ENCODE results near the gene BMP7.

DNA sequence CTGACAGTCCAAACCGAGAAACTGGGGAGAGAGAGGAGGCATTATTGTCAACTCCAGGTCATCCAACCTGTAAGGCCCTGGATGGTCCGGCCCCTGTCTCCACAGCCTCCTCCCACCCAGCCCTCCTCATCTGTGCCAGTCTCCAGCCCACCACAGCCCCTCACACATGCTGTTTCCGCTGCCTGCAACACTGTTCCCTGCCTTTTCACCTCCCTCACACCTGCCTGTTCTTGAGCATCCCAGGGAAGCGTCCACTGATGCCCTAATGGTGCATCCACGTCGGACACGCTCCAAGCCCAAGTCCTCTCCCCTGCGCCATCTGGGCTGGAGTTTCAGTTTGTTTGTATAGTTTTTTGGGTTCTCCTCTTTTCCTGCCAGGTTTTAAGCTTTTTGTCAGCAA lies 52.0 kb downstream of the BMP7 start:
- TF ChIP-seq, protein P1, sequence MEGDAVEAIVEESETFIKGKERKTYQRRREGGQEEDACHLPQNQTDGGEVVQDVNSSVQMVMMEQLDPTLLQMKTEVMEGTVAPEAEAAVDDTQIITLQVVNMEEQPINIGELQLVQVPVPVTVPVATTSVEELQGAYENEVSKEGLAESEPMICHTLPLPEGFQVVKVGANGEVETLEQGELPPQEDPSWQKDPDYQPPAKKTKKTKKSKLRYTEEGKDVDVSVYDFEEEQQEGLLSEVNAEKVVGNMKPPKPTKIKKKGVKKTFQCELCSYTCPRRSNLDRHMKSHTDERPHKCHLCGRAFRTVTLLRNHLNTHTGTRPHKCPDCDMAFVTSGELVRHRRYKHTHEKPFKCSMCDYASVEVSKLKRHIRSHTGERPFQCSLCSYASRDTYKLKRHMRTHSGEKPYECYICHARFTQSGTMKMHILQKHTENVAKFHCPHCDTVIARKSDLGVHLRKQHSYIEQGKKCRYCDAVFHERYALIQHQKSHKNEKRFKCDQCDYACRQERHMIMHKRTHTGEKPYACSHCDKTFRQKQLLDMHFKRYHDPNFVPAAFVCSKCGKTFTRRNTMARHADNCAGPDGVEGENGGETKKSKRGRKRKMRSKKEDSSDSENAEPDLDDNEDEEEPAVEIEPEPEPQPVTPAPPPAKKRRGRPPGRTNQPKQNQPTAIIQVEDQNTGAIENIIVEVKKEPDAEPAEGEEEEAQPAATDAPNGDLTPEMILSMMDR (IDR thresholded peaks at IDR 0.05): no peak
- TF ChIP-seq POLR2A (IDR thresholded peaks at IDR 0.05): no peak
